ENCODE results near the gene GLIPR1L2. TPM values are rescaled to one million over a fixed set of nuclear protein-coding genes. Genes with fewer than 3 reads are reported as not detected.

Gene GLIPR1L2
- total RNA-seq, 1 experiment from 2014 or later, result 0.44 TPM

- POLR2A ChIA-PET, result no interaction called here
- H3K4me3 ChIP-seq (replicated peaks in 1 of 2; ENCODE audit: low read depth in 1 of 2, low read length in 2 of 2), result no peak overlapping the region
- intact Hi-C loops (cut with micrococcal nuclease), result no loop called here
- DNase-seq (ENCODE audit: low read depth, low spot score) (no peak), ATAC-seq (no peak)
- H3K4me1 ChIP-seq (ENCODE audit: control insufficient read depth in 1 of 2, insufficient read depth in 2 of 2, low read length in 2 of 2), result peaks cover 0 to 21% of the 10 kb centered on the region in 2 experiments; a peak in 3 of 4 replicates
- RAD21 ChIA-PET (ENCODE audit: low non-redundant PET in 1 of 2, low total read pairs in 2 of 2, uncharacterized antibody in 2 of 2, unreplicated experiment in 2 of 2), result no interaction called here
- no TSS peak for BruUV-seq (replicated peaks)
- no peaks in the 10 kb centered on the region; a peak in 1 of 4 replicates for H3K9me3 ChIP-seq (ENCODE audit: control insufficient read depth in 1 of 2, insufficient read depth in 1 of 2, low read depth in 1 of 2, low read length in 2 of 2)
- H3K4me2 ChIP-seq (ENCODE audit: low read length), result peak overlapping the region; percentile 36; the same call in 1 of the 2 replicates
- H3K9ac ChIP-seq (ENCODE audit: low read length), result no peak overlapping the region
- TF ChIP-seq POLR2A (IDR thresholded peaks at IDR 0.05; ENCODE audit: borderline replicate concordance, extremely low read depth, insufficient read depth, insufficient read length) (no peak), EZH2phosphoT487 (IDR thresholded peaks at IDR 0.05; ENCODE audit: borderline replicate concordance) (no peak), POLR2AphosphoS5 (IDR thresholded peaks at IDR 0.05; ENCODE audit: low read depth, low read length) (no peak), JUND (IDR thresholded peaks at IDR 0.05) (no peak), SP1 (IDR thresholded peaks at IDR 0.05; ENCODE audit: low read depth) (no peak), MAX (IDR thresholded peaks at IDR 0.05) (no peak), TCF7L2 (IDR thresholded peaks at IDR 0.05; ENCODE audit: borderline replicate concordance, extremely low read depth, insufficient read depth, insufficient read length) (no peak), YY1 (IDR thresholded peaks at IDR 0.05; ENCODE audit: extremely low read depth, insufficient replicate concordance, low read depth, low read length) (no peak), ATF3 (IDR thresholded peaks at IDR 0.05) (no peak), CBX3 (IDR thresholded peaks at IDR 0.05; ENCODE audit: low read depth) (no peak), ZNF274 (IDR thresholded peaks at IDR 0.05; ENCODE audit: low read depth, low read length) (no peak), EZH2 (IDR thresholded peaks at IDR 0.05) (no peak), SIN3A (IDR thresholded peaks at IDR 0.05; ENCODE audit: low read depth) (no peak), SRF (IDR thresholded peaks at IDR 0.05; ENCODE audit: low read depth) (no peak), ZFX (IDR thresholded peaks at IDR 0.05) (no peak), EGR1 (IDR thresholded peaks at IDR 0.05; ENCODE audit: low read depth) (no peak)
- TF ChIP-seq, protein P1, sequence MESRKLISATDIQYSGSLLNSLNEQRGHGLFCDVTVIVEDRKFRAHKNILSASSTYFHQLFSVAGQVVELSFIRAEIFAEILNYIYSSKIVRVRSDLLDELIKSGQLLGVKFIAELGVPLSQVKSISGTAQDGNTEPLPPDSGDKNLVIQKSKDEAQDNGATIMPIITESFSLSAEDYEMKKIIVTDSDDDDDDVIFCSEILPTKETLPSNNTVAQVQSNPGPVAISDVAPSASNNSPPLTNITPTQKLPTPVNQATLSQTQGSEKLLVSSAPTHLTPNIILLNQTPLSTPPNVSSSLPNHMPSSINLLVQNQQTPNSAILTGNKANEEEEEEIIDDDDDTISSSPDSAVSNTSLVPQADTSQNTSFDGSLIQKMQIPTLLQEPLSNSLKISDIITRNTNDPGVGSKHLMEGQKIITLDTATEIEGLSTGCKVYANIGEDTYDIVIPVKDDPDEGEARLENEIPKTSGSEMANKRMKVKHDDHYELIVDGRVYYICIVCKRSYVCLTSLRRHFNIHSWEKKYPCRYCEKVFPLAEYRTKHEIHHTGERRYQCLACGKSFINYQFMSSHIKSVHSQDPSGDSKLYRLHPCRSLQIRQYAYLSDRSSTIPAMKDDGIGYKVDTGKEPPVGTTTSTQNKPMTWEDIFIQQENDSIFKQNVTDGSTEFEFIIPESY (IDR thresholded peaks at IDR 0.05; ENCODE audit: extremely low read depth, insufficient replicate concordance, low read length), result no peak
- TF ChIP-seq, protein P2, sequence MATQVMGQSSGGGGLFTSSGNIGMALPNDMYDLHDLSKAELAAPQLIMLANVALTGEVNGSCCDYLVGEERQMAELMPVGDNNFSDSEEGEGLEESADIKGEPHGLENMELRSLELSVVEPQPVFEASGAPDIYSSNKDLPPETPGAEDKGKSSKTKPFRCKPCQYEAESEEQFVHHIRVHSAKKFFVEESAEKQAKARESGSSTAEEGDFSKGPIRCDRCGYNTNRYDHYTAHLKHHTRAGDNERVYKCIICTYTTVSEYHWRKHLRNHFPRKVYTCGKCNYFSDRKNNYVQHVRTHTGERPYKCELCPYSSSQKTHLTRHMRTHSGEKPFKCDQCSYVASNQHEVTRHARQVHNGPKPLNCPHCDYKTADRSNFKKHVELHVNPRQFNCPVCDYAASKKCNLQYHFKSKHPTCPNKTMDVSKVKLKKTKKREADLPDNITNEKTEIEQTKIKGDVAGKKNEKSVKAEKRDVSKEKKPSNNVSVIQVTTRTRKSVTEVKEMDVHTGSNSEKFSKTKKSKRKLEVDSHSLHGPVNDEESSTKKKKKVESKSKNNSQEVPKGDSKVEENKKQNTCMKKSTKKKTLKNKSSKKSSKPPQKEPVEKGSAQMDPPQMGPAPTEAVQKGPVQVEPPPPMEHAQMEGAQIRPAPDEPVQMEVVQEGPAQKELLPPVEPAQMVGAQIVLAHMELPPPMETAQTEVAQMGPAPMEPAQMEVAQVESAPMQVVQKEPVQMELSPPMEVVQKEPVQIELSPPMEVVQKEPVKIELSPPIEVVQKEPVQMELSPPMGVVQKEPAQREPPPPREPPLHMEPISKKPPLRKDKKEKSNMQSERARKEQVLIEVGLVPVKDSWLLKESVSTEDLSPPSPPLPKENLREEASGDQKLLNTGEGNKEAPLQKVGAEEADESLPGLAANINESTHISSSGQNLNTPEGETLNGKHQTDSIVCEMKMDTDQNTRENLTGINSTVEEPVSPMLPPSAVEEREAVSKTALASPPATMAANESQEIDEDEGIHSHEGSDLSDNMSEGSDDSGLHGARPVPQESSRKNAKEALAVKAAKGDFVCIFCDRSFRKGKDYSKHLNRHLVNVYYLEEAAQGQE (IDR thresholded peaks at IDR 0.05; ENCODE audit: low read depth), result no peak
- H4K20me1 ChIP-seq (ENCODE audit: insufficient read depth), result no peaks in the 10 kb centered on the region
- H2AFZ ChIP-seq (ENCODE audit: low read depth, low read length, poor library complexity, severe bottlenecking), result no peak overlapping the region
- H3K79me2 ChIP-seq (ENCODE audit: insufficient read depth, low read length), result no peaks in the 10 kb centered on the region
- H3K36me3 ChIP-seq (ENCODE audit: control insufficient read depth in 1 of 2, insufficient read depth in 2 of 2, low read length in 2 of 2), result no peaks in the 10 kb centered on the region
- no peaks in the 10 kb centered on the region for H3K9me2 ChIP-seq (ENCODE audit: insufficient read depth)
- H3K27me3 ChIP-seq (ENCODE audit: insufficient read depth, low read length), result no peaks in the 10 kb centered on the region
- H3K27ac ChIP-seq (ENCODE audit: low read depth, low read length), result no peak overlapping the region
- CTCF ChIA-PET, result no interaction called here
Observed at GRCh38 chr12:75447691-75448393, 57.0 kb downstream of the GLIPR1L2 start.
